ENCODE data around the gene NUFIP1. TPM values are rescaled to one million over a fixed set of nuclear protein-coding genes. Genes with fewer than 3 reads are reported as not detected.

Gene NUFIP1
- total and polyA plus RNA-seq, 2 experiments from 2014 or later = 4.7 to 5.7 TPM

- Histone ChIP-seq H3K27ac (no peak overlapping the region), H3K9me3 (ENCODE audit: low read depth) (no peaks in the 10 kb centered on the region), H3K36me3 (no peaks in the 10 kb centered on the region), H3K4me1 (ENCODE audit: low read depth) (no peaks in the 10 kb centered on the region), H3K4me3 (no peak overlapping the region), H3K27me3 (no peaks in the 10 kb centered on the region)
- peak in 1 of 2 donors; percentile 55 for DNase-seq (ENCODE audit: low read depth in 1 of 2, low spot score in 1 of 2)
- no peak for TF ChIP-seq CTCF (IDR thresholded peaks at IDR 0.05; ENCODE audit: low read depth, low read length)
Observed at GRCh38 chr13:44934724-44935123, 54.5 kb downstream of the NUFIP1 start.

DNA sequence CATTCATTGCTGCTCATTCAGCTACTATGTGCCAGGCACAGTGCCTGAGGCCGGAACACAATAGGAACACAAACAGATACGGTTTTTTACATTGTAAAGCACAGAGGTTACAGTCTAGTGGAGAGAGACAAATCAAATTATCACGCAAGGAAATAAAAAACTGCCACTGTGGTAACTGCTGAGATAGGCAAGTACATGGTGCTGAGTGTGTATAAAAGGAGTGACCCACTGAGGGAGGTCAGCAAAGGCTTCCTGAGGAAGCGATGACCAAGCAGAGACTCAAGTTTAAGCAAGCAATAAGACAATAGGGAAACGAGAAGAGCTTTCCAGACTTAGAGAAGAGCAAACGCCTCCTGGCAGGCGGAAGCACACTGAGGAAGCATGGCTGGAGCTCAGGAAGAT, 56.4 kb downstream of the NUFIP1 start:
- no peak for TF ChIP-seq CTCF (IDR thresholded peaks at IDR 0.05; ENCODE audit: low read depth, low read length)
- Histone ChIP-seq H3K4me3 (no peak overlapping the region), H3K9me3 (ENCODE audit: low read depth) (no peaks in the 10 kb centered on the region), H3K27me3 (no peaks in the 10 kb centered on the region), H3K4me1 (ENCODE audit: low read depth) (no peaks in the 10 kb centered on the region), H3K27ac (no peak overlapping the region), H3K36me3 (no peaks in the 10 kb centered on the region)
- peak in 1 of 2 donors; percentile 80 for DNase-seq (ENCODE audit: low read depth in 1 of 2, low spot score in 1 of 2)

GRCh38 chr13:44932171-44932849, 57.0 kb downstream of the NUFIP1 start:
- no peak for TF ChIP-seq CTCF (IDR thresholded peaks at IDR 0.05; ENCODE audit: low read depth, low read length)
- H3K36me3 ChIP-seq = no peaks in the 10 kb centered on the region
- DNase-seq (ENCODE audit: low read depth in 1 of 2, low spot score in 1 of 2) = no peak
- H3K4me1 ChIP-seq (ENCODE audit: low read depth) = no peaks in the 10 kb centered on the region
- H3K27me3 ChIP-seq = no peaks in the 10 kb centered on the region
- H3K4me3 ChIP-seq = no peak overlapping the region
- no peak overlapping the region for H3K27ac ChIP-seq
- H3K9me3 ChIP-seq (ENCODE audit: low read depth) = no peaks in the 10 kb centered on the region

GRCh38 chr13:44930963-44931623, 58.2 kb downstream of the NUFIP1 start:
- no peaks in the 10 kb centered on the region for H3K36me3 ChIP-seq
- peak in 1 of 2 donors; percentile 55 for DNase-seq (ENCODE audit: low read depth in 1 of 2, low spot score in 1 of 2)
- H3K27ac ChIP-seq = no peak overlapping the region
- no peak overlapping the region for H3K4me3 ChIP-seq
- no peak for TF ChIP-seq CTCF (IDR thresholded peaks at IDR 0.05; ENCODE audit: low read depth, low read length)
- H3K4me1 ChIP-seq (ENCODE audit: low read depth) = no peaks in the 10 kb centered on the region
- H3K9me3 ChIP-seq (ENCODE audit: low read depth) = no peaks in the 10 kb centered on the region
- H3K27me3 ChIP-seq = no peaks in the 10 kb centered on the region

DNA sequence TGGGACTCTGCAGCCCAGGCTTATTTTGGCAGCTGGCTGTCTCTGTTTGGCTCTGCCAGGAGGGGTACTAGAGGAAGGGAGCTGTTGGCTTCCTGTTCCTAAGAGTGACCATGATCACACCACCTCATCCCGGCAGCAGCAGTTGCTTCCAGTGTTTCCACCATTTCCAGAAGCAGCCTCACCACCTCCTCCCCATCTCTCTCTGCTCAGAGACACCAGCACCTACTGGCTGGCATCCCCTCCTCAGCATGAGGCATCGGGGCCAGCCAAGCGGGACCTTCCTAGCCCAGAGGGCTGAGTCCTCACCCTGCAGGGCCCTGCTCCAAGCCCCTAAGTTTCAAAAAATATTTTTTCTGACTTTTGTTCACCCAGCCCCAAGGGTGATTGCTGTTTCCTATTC, 59.0 kb downstream of the NUFIP1 start:
- no peak overlapping the region for H3K4me3 ChIP-seq
- H3K4me1 ChIP-seq (ENCODE audit: low read depth) = no peaks in the 10 kb centered on the region
- DNase-seq (ENCODE audit: low read depth in 1 of 2, low spot score in 1 of 2) = no peak
- H3K27ac ChIP-seq = no peak overlapping the region
- no peaks in the 10 kb centered on the region for H3K36me3 ChIP-seq
- H3K27me3 ChIP-seq = no peaks in the 10 kb centered on the region
- no peak for TF ChIP-seq CTCF (IDR thresholded peaks at IDR 0.05; ENCODE audit: low read depth, low read length)
- H3K9me3 ChIP-seq (ENCODE audit: low read depth) = no peaks in the 10 kb centered on the region
